HEK293 (cell line): ENCODE measurements around the gene POU2AF3.

ENCODE experiments used
- CTCF ChIA-PET: fragments of 350-600 bp; formaldehyde crosslinking; extraction: SDS; loops from one replicate; lab custom pipeline; 2021; ENCODE audit warnings: antibody characterized with exemption; lab: Yijun Ruan, JAX
- POLR2A ChIA-PET: fragments of 300-600 bp; formaldehyde crosslinking; extraction: SDS; loops from one replicate; lab custom pipeline; 2020; ENCODE audit warnings: antibody characterized with exemption, inconsistent platforms; lab: Yijun Ruan, JAX
- H3K27ac ChIP-seq: fragments of 200-500 bp; sonication (Bioruptor generic); 2 replicates; pipeline ENCODE4 v1.5.1; 2014; ENCODE audit warnings: low read depth, low read length, control low read depth, inconsistent platforms; ENCODE audit errors: extremely low read depth
- H3K36me3 ChIP-seq, 2 experiments: fragments of 200-500 bp in 1 of 2; sonication (Bioruptor generic) in 1 of 2; 1 replicate in 1 of 2; 2 replicates in 1 of 2; pipeline ENCODE4 v1.5.1; 2014 to 2017; ENCODE audit warnings: inconsistent platforms in 2 of 2, low read length in 2 of 2; ENCODE audit not compliant: control insufficient read depth in 2 of 2, insufficient read depth in 1 of 2
- H3K4me1 ChIP-seq: fragments of 200-500 bp; sonication (Bioruptor generic); 2 replicates; pipeline ENCODE4 v1.5.1; 2014; ENCODE audit warnings: mild to moderate bottlenecking, low read length, inconsistent platforms; ENCODE audit not compliant: control insufficient read depth, insufficient read depth
- H3K4me3 ChIP-seq: 2 replicates; pipeline ENCODE4 v1.5.1; 2011; ENCODE audit warnings: low read depth, mild to moderate bottlenecking, control low read depth, low read length, moderate library complexity
- H3K9me3 ChIP-seq: fragments of 200-500 bp; sonication (Bioruptor generic); 2 replicates; pipeline ENCODE4 v1.5.1; 2014; ENCODE audit warnings: low read depth, low read length, inconsistent platforms; ENCODE audit not compliant: control insufficient read depth, insufficient read depth
- GLIS1 ChIP-seq: fragments of 450-650 bp; formaldehyde crosslinking; IDR thresholded peaks from 2 replicates; pipeline ENCODE4 v1.5.1; 2016; ENCODE audit warnings: missing biosample characterization, missing genetic modification characterization
- OSR2 ChIP-seq: fragments of 450-650 bp; formaldehyde crosslinking; IDR thresholded peaks from 2 replicates; pipeline ENCODE4 v1.5.1; 2016; ENCODE audit warnings: missing biosample characterization, missing genetic modification characterization
- TSHZ1 ChIP-seq: fragments of 450-650 bp; formaldehyde crosslinking; IDR thresholded peaks from 2 replicates; pipeline ENCODE4 v1.5.1; 2016; ENCODE audit warnings: missing biosample characterization, missing genetic modification characterization, borderline replicate concordance
- ZBTB17 ChIP-seq: fragments of 450-650 bp; formaldehyde crosslinking; IDR thresholded peaks from 2 replicates; pipeline ENCODE4 v1.5.1; 2016; ENCODE audit warnings: missing biosample characterization, missing genetic modification characterization
- ZEB2 ChIP-seq: fragments of 450-650 bp; formaldehyde crosslinking; IDR thresholded peaks from 2 replicates; pipeline ENCODE4 v1.5.1; 2016; ENCODE audit warnings: missing biosample characterization, missing genetic modification characterization
- ZNF214 ChIP-seq: fragments of 450-650 bp; formaldehyde crosslinking; IDR thresholded peaks from 2 replicates; pipeline ENCODE4 v1.5.1; 2017; ENCODE audit warnings: missing biosample characterization, mild to moderate bottlenecking, missing genetic modification characterization, borderline replicate concordance
- ZNF335 ChIP-seq: fragments of 450-650 bp; formaldehyde crosslinking; conservative IDR thresholded peaks from 2 replicates; pipeline ENCODE4 v1.5.1; 2016; ENCODE audit warnings: missing biosample characterization, missing genetic modification characterization
- ZNF366 ChIP-seq: fragments of 450-650 bp; formaldehyde crosslinking; conservative IDR thresholded peaks from 2 replicates; pipeline ENCODE4 v1.5.1; 2016; ENCODE audit warnings: missing biosample characterization, missing genetic modification characterization
- ZNF510 ChIP-seq: fragments of 450-650 bp; formaldehyde crosslinking; IDR thresholded peaks from 2 replicates; pipeline ENCODE4 v1.5.1; 2018; ENCODE audit warnings: mild to moderate bottlenecking, missing genetic modification characterization, missing biosample characterization; ENCODE audit not compliant: insufficient replicate concordance
- ZNF560 ChIP-seq: fragments of 450-650 bp; formaldehyde crosslinking; IDR thresholded peaks from 2 replicates; pipeline ENCODE4 v1.5.1; 2017; ENCODE audit warnings: missing biosample characterization, missing genetic modification characterization, borderline replicate concordance
- ZNF561 ChIP-seq: fragments of 450-650 bp; IDR thresholded peaks from 2 replicates; pipeline ENCODE4 v1.5.1; 2018; ENCODE audit warnings: missing biosample characterization, missing genetic modification characterization, borderline replicate concordance
- ZNF629 ChIP-seq: fragments of 450-650 bp; formaldehyde crosslinking; IDR thresholded peaks from 2 replicates; pipeline ENCODE4 v1.5.1; 2017; ENCODE audit warnings: missing biosample characterization, missing genetic modification characterization
- ZNF701 ChIP-seq: fragments of 450-650 bp; formaldehyde crosslinking; IDR thresholded peaks from 2 replicates; pipeline ENCODE4 v1.5.1; 2016; ENCODE audit warnings: missing biosample characterization, missing genetic modification characterization
- ZSCAN18 ChIP-seq: fragments of 450-650 bp; formaldehyde crosslinking; IDR thresholded peaks from 2 replicates; pipeline ENCODE4 v1.5.1; 2016; ENCODE audit warnings: missing biosample characterization, missing genetic modification characterization
- TF ChIP-seq, protein P1 (sequence below): fragments of 450-650 bp; formaldehyde crosslinking; IDR thresholded peaks from 2 replicates; pipeline ENCODE4 v1.5.1; 2017; ENCODE audit warnings: missing biosample characterization, missing genetic modification characterization
- TF ChIP-seq, protein P2 (sequence below): fragments of 450-650 bp; formaldehyde crosslinking; IDR thresholded peaks from 2 replicates; pipeline ENCODE4 v1.5.1; 2017; ENCODE audit warnings: missing biosample characterization, missing genetic modification characterization

POU2AF3 gene

DNA sequence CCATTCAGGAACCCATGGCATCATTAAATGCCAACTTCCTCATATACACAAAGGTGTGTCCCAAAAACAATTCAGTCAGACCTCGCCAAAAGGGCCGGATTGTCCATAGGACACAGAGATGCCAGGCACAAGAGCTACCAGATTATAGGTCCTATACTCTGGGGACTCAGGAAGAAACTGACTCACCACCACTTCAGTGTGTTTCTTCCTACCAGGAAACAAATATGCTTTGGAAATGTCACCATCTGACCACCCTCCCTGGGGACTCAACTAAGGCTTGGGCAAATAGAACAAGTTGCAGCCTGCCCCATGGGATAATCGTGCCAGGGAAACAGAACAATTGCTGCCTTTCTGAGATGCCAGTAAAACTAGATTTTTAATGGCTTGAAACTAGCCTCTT, 11.7 kb downstream of the POU2AF3 start:
- H3K4me3 ChIP-seq = no peak overlapping the region
- no peaks in the 10 kb centered on the region for H3K36me3 ChIP-seq
- TF ChIP-seq OSR2 (tag by site-specific recombination) = peak; percentile 55; the same call in 1 of the 2 replicates
- TF ChIP-seq ZSCAN18 (tag by site-specific recombination) = no peak
- TF ChIP-seq ZNF335 (tag by site-specific recombination) = 0 out of 2 replicates have a peak, but pooled peaks have one; percentile 26
- TF ChIP-seq ZEB2 (tag by site-specific recombination) = 0 out of 2 replicates have a peak, but pooled peaks have one; percentile 29
- 0 out of 2 replicates have a peak, but pooled peaks have one; percentile 20 for TF ChIP-seq ZBTB17
- TF ChIP-seq ZNF510 = no peak
- TF ChIP-seq ZNF366 (tag by site-specific recombination) = peak; percentile 46
- TF ChIP-seq ZNF214 = no peak
- TF ChIP-seq, protein P1, sequence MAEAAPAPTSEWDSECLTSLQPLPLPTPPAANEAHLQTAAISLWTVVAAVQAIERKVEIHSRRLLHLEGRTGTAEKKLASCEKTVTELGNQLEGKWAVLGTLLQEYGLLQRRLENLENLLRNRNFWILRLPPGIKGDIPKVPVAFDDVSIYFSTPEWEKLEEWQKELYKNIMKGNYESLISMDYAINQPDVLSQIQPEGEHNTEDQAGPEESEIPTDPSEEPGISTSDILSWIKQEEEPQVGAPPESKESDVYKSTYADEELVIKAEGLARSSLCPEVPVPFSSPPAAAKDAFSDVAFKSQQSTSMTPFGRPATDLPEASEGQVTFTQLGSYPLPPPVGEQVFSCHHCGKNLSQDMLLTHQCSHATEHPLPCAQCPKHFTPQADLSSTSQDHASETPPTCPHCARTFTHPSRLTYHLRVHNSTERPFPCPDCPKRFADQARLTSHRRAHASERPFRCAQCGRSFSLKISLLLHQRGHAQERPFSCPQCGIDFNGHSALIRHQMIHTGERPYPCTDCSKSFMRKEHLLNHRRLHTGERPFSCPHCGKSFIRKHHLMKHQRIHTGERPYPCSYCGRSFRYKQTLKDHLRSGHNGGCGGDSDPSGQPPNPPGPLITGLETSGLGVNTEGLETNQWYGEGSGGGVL (tag by site-specific recombination) = no peak
- TF ChIP-seq GLIS1 (tag by site-specific recombination) = peak; percentile 37; the same call in 1 of the 2 replicates
- peak; percentile 29; the same call in 1 of the 2 replicates for TF ChIP-seq ZNF629 (tag by site-specific recombination)
- no peak for TF ChIP-seq TSHZ1 (tag by site-specific recombination)
- H3K9me3 ChIP-seq = no peaks in the 10 kb centered on the region
- H3K4me1 ChIP-seq = no peaks in the 10 kb centered on the region
- CTCF ChIA-PET = no interaction called here
- POLR2A ChIA-PET = no interaction called here
- no peak overlapping the region for H3K27ac ChIP-seq

GRCh38 chr11:111310723-111311122, 12.4 kb downstream of the POU2AF3 start:
- no peak for TF ChIP-seq ZNF701 (tag by site-specific recombination)
- TF ChIP-seq, protein P2, sequence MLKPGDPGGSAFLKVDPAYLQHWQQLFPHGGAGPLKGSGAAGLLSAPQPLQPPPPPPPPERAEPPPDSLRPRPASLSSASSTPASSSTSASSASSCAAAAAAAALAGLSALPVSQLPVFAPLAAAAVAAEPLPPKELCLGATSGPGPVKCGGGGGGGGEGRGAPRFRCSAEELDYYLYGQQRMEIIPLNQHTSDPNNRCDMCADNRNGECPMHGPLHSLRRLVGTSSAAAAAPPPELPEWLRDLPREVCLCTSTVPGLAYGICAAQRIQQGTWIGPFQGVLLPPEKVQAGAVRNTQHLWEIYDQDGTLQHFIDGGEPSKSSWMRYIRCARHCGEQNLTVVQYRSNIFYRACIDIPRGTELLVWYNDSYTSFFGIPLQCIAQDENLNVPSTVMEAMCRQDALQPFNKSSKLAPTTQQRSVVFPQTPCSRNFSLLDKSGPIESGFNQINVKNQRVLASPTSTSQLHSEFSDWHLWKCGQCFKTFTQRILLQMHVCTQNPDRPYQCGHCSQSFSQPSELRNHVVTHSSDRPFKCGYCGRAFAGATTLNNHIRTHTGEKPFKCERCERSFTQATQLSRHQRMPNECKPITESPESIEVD (tag by site-specific recombination) = no peak
- no peak for TF ChIP-seq ZNF560 (tag by site-specific recombination)
- no peak for TF ChIP-seq ZNF561 (tag by site-specific recombination)
- POLR2A ChIA-PET = no interaction called here

More at GRCh38 chr11:111310723-111311122, 12.4 kb downstream of the POU2AF3 start:
- Histone ChIP-seq H3K4me3 (no peak overlapping the region), H3K36me3 (no peaks in the 10 kb centered on the region), H3K4me1 (no peaks in the 10 kb centered on the region), H3K9me3 (no peaks in the 10 kb centered on the region), H3K27ac (no peak overlapping the region)
- CTCF ChIA-PET = interaction anchor here (0.6 kb wide), 1 partner anchor 113 kb away, joined by 6 read pairs; no protein-coding TSS in a partner anchor
